HG03558 (cell line): Measurements from ENCODE around the gene TPRKB.
"Not testable (repeated sequence)": the region's sequence is repeated elsewhere in the genome, so short reads cannot be mapped to it uniquely, and the experiment has no call there.

Source experiments
- ATAC-seq: cut with Tn5 transposase; IDR thresholded peaks from one replicate; pipeline ENCODE4 v1.9.1; 2021; ENCODE audit warnings: moderate number of reproducible peaks; ENCODE audit not compliant: unreplicated experiment; ENCODE audit errors: extremely low read depth

TPRKB gene

DNA sequence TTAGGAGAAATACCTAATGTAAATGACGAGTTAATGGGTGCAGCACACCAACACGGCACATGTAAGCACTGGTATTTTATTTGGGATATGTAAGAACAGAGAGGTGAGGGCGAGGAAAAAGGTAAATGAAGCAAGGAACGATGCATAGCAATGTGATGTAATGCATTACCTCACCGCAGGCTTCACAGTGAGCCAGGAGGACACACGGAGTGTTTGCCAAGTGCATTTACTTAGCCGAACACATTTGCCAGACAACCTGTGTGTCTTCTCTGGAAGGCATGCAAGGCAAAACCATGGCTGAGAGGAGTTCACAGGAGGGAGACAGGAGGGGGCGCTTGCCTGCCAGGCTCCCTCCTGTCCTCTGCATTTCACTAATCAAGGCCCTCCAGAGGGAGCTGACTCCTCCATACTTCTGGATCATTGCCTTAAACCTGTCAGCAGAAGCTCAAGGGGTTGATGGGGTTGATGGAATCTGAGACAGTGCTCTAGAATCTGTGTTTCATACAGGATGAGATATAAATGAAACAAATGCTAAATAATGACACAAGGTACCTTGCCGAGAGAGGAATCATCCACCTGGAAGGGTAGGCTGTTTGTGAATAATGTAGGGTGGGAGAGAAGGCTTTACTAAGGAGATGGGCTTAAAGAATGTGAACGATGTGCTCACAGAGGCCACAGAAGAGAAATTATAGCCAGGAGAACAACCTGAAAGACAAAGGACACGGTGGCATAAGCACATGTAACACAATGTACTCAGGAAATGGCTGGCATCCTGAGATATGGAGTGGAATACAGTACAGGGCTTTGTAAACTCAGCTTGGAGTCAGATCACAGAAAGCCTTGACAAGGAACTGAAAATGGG lies 9.1 kb upstream of the TPRKB start:
- no peak for ATAC-seq

DNA sequence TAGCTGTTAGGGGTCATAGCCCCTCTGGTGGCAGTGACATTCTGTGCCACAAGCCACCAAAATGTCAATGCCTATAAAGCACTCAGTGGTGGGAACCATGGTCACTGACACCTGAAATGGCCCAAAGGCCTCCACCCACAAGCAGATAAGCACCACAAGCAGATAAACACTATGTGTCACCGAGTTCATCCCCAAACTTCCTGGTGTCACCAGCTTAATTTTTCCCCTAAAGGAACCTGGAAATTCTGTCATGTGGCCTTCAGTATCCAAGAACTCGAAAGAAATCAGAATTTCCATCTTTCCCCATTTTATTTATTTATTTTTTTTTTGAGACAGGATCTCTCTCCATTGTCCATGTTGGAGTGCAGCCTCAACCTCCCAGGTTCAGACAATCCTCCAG lies 3.6 kb upstream of the TPRKB start:
- no peak for ATAC-seq

DNA sequence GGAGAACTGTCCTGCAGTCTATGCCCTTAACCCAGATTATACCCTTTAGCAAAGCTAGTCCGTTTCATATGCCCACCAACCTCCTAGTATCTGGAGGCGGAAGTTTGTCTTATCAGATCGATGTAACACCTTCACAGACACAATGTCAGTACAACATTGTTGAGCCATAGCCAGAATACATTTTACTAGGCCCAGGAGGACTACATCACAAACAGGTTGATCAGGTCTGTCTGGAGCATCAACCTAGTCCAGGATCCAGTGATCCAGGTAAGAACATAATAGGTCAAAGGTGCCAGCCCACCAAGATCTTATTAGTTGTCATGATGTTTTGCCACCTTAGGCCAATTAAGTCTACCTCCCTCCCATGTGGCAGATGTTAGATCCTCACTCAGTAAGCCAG lies 2.0 kb upstream of the TPRKB start:
- ATAC-seq: no peak

- ATAC-seq: no peak
These were observed 767 bp downstream of the TPRKB start for GRCh38 chr2:73736378-73736777.

DNA sequence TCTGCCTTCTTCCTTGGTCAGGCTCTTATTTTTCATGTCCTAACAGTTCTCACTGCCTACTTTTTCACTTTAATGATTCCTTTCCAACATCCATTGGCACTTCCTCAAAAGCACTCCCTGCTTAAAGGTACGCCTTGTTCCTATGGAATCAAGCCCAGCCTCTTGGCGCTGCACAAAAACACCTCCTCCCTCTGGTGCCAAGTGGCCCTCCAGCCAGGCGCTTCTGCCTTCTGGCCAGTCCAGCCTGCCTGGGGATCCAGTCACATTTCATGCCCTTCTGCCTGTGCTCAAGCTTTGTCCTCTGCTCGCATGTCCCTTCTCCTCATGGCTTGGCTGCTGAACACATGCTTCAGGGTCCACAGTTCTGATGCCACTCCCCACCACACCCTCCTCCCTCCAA lies 6.3 kb downstream of the TPRKB start:
- no peak for ATAC-seq

GRCh38 chr2:73728711-73729110 lies 8.4 kb downstream of the TPRKB start:
- ATAC-seq: no peak

GRCh38 chr2:73728043-73728442 lies 9.1 kb downstream of the TPRKB start:
- no peak for ATAC-seq

DNA sequence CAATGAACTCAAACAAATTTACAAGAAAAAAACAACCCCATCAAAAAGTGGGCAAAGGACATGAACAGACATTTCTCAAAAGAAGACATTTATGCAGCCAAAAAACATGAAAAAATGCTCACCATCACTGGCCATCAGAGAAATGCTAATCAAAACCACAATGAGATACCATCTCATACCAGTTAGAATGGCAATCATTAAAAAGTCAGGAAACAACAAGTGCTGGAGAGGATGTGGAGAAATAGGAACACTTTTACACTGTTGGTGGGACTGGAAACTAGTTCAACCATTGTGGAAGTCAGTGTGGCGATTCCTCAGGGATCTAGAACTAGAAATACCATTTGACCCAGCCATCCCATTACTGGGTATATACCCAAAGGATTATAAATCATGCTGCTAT lies 10.5 kb downstream of the TPRKB start:
- not testable (repeated sequence) for ATAC-seq

GRCh38 chr2:73718851-73719621 lies 18.1 kb downstream of the TPRKB start:
- no peak for ATAC-seq

GRCh38 chr2:73718421-73718820 lies 18.7 kb downstream of the TPRKB start:
- no peak for ATAC-seq

GRCh38 chr2:73717695-73718094 lies 19.4 kb downstream of the TPRKB start:
- ATAC-seq: not testable (repeated sequence)

GRCh38 chr2:73717251-73717606 lies 19.9 kb downstream of the TPRKB start:
- no peak for ATAC-seq

DNA sequence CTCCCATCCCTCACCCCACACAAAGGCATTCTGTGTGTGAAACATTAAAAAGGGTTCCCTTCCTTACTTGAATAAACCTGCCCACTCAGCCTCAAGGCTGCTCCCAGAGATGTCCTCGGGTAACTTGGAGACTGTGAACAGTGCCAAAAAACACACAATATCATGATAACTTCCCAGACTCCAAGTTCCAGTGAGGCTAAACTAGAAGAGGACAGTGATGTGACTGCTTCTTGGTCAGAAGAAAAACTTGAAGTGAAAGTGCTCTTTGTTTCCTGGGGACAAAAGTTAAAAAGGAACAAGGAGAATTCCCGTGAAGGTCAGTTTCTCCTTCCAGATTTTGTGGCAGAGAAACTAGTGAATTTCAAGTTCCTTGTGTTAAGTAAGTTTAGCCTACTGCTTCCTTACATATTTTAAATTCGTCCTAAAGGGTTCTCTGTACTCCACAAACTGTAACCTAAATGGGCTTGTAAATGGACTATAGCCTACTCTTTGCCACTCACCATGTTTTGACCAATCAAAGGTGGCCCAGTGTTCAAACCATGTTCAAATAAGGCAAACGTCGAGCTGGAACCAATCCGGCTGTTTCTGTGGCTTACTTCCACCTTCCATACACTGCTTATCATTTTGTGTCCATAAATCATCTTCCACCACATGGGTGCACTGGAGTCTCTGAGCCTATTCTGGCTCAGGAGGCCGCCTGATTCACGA lies 20.4 kb downstream of the TPRKB start:
- no peak for ATAC-seq

DNA sequence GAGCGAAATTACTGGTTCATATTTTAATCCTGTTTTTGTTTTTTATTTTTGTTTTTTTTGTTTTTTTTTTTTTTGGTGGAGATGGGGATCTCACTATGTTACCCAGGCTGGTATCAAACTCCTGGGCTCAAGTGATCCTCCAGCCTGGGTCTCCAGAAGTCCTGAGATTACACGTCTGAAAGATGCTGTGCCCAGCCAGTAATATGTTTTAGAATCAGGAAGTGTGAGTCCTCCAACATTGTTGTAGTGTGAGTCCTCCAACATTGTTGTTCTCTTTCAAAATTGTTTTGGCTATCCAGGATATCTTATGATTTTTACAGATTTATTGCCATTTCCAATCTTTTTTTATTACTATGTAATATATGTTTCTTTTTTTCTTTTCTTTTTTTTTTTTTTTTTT lies 23.1 kb downstream of the TPRKB start:
- ATAC-seq: no peak

GRCh38 chr2:73708527-73708926 lies 28.6 kb downstream of the TPRKB start:
- no peak for ATAC-seq

- no peak for ATAC-seq
These were observed 29.5 kb downstream of the TPRKB start for GRCh38 chr2:73707636-73708035.

- ATAC-seq: no peak
These were observed 30.1 kb downstream of the TPRKB start for GRCh38 chr2:73707058-73707457.

- no peak for ATAC-seq
These were observed 32.1 kb downstream of the TPRKB start for GRCh38 chr2:73705091-73705490.

- ATAC-seq: no peak
These were observed 32.9 kb downstream of the TPRKB start for GRCh38 chr2:73704285-73704684.

DNA sequence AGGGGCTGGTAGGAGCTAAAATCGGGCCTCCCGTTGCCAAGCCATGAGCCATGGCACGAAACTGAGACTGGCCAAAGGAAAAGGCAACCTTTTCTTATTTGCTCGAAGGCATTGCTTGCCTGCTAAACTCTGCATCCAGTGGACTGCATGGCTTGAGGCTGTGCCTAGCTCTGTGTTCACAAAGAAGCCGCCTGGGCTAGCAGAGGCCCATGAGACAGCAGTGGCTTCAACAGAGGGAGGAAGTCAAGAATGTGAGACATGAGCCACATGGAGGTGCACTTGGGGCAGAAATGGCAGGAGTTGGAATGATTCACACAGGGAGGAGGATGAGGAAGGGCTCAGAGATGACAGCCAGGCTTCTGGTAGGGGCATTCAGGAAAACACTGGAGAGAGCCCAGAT lies 33.5 kb downstream of the TPRKB start:
- no peak for ATAC-seq

DNA sequence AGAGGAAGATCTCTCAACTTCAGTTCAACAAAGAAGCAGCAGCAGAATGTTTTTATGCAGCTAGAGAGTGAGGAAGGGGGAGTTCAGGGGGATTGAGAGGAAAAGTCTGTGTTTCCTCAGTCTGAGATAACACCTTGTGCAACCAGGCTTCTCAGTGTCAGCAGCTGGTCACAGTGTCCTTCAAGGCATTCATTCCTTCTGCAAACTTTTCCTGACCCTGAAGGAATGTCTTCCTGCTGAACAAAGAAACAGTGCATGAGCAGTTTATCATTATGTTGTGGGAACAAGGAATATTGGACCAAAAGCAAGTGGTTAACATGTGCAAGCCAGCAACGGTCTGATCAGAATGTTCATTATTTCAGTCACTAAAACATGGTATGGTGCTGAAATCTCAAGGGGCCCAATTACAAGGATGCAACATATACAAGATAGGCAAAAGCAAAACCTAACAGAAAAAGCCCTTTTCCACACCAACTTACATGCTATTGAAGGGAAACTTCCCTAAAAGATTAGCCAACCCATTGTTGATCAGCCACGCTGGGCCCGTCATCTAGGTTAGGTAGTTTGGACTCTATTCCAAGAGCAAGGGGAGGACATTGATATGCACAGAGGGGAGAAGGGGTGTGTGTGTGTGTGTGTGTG lies 34.2 kb downstream of the TPRKB start:
- not testable (repeated sequence) for ATAC-seq
